Measurements from ENCODE around the gene NIT1.

The NIT1 gene

DNA sequence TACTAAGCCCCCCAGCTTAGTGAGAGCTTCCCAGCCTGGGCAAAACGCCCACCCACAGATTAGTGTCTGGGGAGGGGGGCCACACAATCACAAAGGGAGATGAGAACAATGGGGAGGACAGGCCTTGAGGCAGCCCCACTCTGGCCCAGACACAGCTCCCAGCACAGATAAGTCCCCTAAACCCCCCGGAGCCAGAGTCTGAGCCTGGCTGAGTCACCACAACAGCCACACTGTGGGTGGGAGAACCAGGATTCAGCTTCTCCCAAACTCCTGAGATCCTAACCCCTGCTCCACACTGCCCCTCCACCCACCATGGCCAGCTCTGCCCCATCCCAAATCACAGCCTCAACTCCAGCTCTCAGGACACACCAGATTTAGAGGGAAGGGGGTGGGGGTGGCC is 32.7 kb upstream of the NIT1 start:
- no peak for TF ChIP-seq GLIS3 (CRISPR knock-in tag; IDR thresholded peaks at IDR 0.05)
- no peak for TF ChIP-seq ZC3H10 (CRISPR knock-in tag; IDR thresholded peaks at IDR 0.05)
- no peak for TF ChIP-seq ZNF70 (CRISPR knock-in tag; IDR thresholded peaks at IDR 0.05)
- TF ChIP-seq ZNF8 (CRISPR knock-in tag; IDR thresholded peaks at IDR 0.05): no peak
- no peak for TF ChIP-seq BACH2 (CRISPR knock-in tag; IDR thresholded peaks at IDR 0.05; ENCODE audit: borderline replicate concordance)
- no peak for TF ChIP-seq ISL1 (CRISPR knock-in tag; IDR thresholded peaks at IDR 0.05)
- TF ChIP-seq ZFP30 (CRISPR knock-in tag; IDR thresholded peaks at IDR 0.05): no peak
- no peak for TF ChIP-seq CSDC2 (CRISPR knock-in tag; IDR thresholded peaks at IDR 0.05)
- TF ChIP-seq ARNTL (CRISPR knock-in tag; IDR thresholded peaks at IDR 0.05; ENCODE audit: borderline replicate concordance, low read depth): no peak
- ATAC-seq: no peak

DNA sequence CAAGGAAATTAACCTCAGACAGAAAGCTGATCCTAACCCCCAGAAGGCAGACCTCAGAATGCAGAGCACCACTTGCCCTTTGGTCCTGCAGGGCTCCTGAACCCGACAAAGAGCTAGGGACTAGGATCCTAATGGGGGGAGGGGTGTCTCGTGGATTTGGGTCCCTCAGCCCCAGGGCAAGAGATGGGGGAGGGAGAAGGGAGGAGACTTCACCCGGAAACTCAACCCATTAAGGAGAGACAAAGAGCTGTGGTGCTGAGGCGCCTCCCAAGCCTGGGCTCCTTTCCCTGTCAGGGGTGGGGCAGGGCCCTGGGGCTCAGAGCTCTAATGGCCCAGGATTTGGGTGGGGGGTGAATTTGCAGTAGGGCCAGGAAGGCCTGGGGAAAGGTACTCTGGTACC is 31.4 kb upstream of the NIT1 start:
- no peak for ATAC-seq
- TF ChIP-seq, protein P1, sequence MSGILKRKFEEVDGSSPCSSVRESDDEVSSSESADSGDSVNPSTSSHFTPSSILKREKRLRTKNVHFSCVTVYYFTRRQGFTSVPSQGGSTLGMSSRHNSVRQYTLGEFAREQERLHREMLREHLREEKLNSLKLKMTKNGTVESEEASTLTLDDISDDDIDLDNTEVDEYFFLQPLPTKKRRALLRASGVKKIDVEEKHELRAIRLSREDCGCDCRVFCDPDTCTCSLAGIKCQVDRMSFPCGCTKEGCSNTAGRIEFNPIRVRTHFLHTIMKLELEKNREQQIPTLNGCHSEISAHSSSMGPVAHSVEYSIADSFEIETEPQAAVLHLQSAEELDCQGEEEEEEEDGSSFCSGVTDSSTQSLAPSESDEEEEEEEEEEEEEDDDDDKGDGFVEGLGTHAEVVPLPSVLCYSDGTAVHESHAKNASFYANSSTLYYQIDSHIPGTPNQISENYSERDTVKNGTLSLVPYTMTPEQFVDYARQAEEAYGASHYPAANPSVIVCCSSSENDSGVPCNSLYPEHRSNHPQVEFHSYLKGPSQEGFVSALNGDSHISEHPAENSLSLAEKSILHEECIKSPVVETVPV (CRISPR knock-in tag; IDR thresholded peaks at IDR 0.05): no peak
- TF ChIP-seq ZFP30 (CRISPR knock-in tag; IDR thresholded peaks at IDR 0.05) (no peak), ARNTL (CRISPR knock-in tag; IDR thresholded peaks at IDR 0.05; ENCODE audit: borderline replicate concordance, low read depth) (no peak), ZFP3 (CRISPR knock-in tag; IDR thresholded peaks at IDR 0.05) (no peak), PPARA (CRISPR knock-in tag; IDR thresholded peaks at IDR 0.05; ENCODE audit: borderline replicate concordance) (no peak), ZC3H10 (CRISPR knock-in tag; IDR thresholded peaks at IDR 0.05) (no peak), TOX (CRISPR knock-in tag; IDR thresholded peaks at IDR 0.05; ENCODE audit: borderline replicate concordance) (no peak), SNAI2 (CRISPR knock-in tag; IDR thresholded peaks at IDR 0.05) (no peak), TCF4 (CRISPR knock-in tag; IDR thresholded peaks at IDR 0.05; ENCODE audit: borderline replicate concordance) (no peak), ZNF8 (CRISPR knock-in tag; IDR thresholded peaks at IDR 0.05) (no peak), ISL1 (CRISPR knock-in tag; IDR thresholded peaks at IDR 0.05) (no peak), ZNF565 (CRISPR knock-in tag; conservative IDR thresholded peaks at IDR 0.05; ENCODE audit: low read depth) (no peak), ESRRG (CRISPR knock-in tag; IDR thresholded peaks at IDR 0.05) (no peak), ZNF70 (CRISPR knock-in tag; IDR thresholded peaks at IDR 0.05) (no peak), BACH2 (CRISPR knock-in tag; IDR thresholded peaks at IDR 0.05; ENCODE audit: borderline replicate concordance) (no peak), CSDC2 (CRISPR knock-in tag; IDR thresholded peaks at IDR 0.05) (no peak), GLIS3 (CRISPR knock-in tag; IDR thresholded peaks at IDR 0.05) (no peak)
- TF ChIP-seq, protein P2, sequence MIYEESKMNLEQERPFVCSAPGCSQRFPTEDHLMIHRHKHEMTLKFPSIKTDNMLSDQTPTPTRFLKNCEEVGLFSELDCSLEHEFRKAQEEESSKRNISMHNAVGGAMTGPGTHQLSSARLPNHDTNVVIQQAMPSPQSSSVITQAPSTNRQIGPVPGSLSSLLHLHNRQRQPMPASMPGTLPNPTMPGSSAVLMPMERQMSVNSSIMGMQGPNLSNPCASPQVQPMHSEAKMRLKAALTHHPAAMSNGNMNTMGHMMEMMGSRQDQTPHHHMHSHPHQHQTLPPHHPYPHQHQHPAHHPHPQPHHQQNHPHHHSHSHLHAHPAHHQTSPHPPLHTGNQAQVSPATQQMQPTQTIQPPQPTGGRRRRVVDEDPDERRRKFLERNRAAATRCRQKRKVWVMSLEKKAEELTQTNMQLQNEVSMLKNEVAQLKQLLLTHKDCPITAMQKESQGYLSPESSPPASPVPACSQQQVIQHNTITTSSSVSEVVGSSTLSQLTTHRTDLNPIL (CRISPR knock-in tag; IDR thresholded peaks at IDR 0.05; ENCODE audit: low read depth): no peak
- TF ChIP-seq, protein P3, sequence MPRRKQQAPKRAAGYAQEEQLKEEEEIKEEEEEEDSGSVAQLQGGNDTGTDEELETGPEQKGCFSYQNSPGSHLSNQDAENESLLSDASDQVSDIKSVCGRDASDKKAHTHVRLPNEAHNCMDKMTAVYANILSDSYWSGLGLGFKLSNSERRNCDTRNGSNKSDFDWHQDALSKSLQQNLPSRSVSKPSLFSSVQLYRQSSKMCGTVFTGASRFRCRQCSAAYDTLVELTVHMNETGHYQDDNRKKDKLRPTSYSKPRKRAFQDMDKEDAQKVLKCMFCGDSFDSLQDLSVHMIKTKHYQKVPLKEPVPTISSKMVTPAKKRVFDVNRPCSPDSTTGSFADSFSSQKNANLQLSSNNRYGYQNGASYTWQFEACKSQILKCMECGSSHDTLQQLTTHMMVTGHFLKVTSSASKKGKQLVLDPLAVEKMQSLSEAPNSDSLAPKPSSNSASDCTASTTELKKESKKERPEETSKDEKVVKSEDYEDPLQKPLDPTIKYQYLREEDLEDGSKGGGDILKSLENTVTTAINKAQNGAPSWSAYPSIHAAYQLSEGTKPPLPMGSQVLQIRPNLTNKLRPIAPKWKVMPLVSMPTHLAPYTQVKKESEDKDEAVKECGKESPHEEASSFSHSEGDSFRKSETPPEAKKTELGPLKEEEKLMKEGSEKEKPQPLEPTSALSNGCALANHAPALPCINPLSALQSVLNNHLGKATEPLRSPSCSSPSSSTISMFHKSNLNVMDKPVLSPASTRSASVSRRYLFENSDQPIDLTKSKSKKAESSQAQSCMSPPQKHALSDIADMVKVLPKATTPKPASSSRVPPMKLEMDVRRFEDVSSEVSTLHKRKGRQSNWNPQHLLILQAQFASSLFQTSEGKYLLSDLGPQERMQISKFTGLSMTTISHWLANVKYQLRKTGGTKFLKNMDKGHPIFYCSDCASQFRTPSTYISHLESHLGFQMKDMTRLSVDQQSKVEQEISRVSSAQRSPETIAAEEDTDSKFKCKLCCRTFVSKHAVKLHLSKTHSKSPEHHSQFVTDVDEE (CRISPR knock-in tag; IDR thresholded peaks at IDR 0.05): no peak
- TF ChIP-seq, protein P4, sequence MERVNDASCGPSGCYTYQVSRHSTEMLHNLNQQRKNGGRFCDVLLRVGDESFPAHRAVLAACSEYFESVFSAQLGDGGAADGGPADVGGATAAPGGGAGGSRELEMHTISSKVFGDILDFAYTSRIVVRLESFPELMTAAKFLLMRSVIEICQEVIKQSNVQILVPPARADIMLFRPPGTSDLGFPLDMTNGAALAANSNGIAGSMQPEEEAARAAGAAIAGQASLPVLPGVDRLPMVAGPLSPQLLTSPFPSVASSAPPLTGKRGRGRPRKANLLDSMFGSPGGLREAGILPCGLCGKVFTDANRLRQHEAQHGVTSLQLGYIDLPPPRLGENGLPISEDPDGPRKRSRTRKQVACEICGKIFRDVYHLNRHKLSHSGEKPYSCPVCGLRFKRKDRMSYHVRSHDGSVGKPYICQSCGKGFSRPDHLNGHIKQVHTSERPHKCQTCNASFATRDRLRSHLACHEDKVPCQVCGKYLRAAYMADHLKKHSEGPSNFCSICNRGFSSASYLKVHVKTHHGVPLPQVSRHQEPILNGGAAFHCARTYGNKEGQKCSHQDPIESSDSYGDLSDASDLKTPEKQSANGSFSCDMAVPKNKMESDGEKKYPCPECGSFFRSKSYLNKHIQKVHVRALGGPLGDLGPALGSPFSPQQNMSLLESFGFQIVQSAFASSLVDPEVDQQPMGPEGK (CRISPR knock-in tag; IDR thresholded peaks at IDR 0.05; ENCODE audit: borderline replicate concordance): no peak

DNA sequence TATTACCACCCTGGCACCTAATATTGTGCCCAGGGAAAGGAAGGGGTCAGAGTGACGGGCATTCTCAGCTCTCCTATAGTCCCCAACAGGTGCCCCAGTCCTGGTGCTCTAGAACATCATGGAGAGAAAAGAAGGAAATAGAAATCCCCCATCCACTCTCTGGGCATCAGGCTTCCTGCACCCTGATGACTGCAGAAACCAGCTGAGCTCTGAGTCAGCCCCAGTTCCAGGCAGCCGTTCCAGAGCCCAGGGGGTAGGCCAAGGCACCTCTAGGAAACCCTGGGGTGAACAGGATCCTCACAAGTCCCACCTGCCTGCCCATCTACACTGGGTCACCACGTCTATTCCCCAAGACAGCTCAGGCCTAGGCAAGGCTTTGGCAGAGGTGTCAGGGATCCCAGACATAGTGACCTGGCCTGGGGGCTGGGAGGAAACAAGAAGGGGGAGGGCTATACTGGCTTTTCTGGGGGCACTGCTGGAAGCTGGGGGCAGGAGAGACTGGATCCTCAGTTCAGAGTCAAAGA is 29.3 kb upstream of the NIT1 start:
- ATAC-seq: peak; percentile 29; the same call in 2 of the 3 replicates
- TF ChIP-seq ZNF565 (CRISPR knock-in tag; conservative IDR thresholded peaks at IDR 0.05; ENCODE audit: low read depth) (no peak), RARB (CRISPR knock-in tag; IDR thresholded peaks at IDR 0.05) (no peak), SNAI2 (CRISPR knock-in tag; IDR thresholded peaks at IDR 0.05) (no peak), ISL1 (CRISPR knock-in tag; IDR thresholded peaks at IDR 0.05) (no peak), BACH2 (CRISPR knock-in tag; IDR thresholded peaks at IDR 0.05; ENCODE audit: borderline replicate concordance) (no peak), ZNF70 (CRISPR knock-in tag; IDR thresholded peaks at IDR 0.05) (no peak), ZFP30 (CRISPR knock-in tag; IDR thresholded peaks at IDR 0.05) (no peak), ESRRG (CRISPR knock-in tag; IDR thresholded peaks at IDR 0.05) (no peak)
- TF ChIP-seq, protein P5, sequence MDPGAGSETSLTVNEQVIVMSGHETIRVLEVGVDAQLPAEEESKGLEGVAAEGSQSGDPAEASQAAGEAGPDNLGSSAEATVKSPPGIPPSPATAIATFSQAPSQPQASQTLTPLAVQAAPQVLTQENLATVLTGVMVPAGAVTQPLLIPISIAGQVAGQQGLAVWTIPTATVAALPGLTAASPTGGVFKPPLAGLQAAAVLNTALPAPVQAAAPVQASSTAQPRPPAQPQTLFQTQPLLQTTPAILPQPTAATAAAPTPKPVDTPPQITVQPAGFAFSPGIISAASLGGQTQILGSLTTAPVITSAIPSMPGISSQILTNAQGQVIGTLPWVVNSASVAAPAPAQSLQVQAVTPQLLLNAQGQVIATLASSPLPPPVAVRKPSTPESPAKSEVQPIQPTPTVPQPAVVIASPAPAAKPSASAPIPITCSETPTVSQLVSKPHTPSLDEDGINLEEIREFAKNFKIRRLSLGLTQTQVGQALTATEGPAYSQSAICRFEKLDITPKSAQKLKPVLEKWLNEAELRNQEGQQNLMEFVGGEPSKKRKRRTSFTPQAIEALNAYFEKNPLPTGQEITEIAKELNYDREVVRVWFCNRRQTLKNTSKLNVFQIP (CRISPR knock-in tag; IDR thresholded peaks at IDR 0.05; ENCODE audit: borderline replicate concordance, low read depth): no peak
- TF ChIP-seq, protein P4 (CRISPR knock-in tag; IDR thresholded peaks at IDR 0.05; ENCODE audit: borderline replicate concordance): no peak
- TF ChIP-seq, protein P3 (CRISPR knock-in tag; IDR thresholded peaks at IDR 0.05): no peak
